BLaER1 (cell line): ENCODE results near the gene CHDH.
A peak's percentile ranks its signal among the peaks of the same experiment; 100 is the strongest.

Source experiments
- H3K27ac ChIP-seq: shearing (Covaris generic); formaldehyde crosslinking; 2 replicates; pipeline ENCODE4 v1.8.1; 2022
- H3K27me3 ChIP-seq: shearing (Covaris generic); formaldehyde crosslinking; 2 replicates; pipeline ENCODE4 v1.8.1; 2022
- H3K36me3 ChIP-seq: shearing (Covaris generic); formaldehyde crosslinking; 2 replicates; pipeline ENCODE4 v1.8.1; 2022
- H3K4me1 ChIP-seq: shearing (Covaris generic); formaldehyde crosslinking; 2 replicates; pipeline ENCODE4 v1.8.1; 2022
- H3K4me2 ChIP-seq: shearing (Covaris generic); formaldehyde crosslinking; 2 replicates; pipeline ENCODE4 v1.8.1; 2022
- H3K4me3 ChIP-seq: shearing (Covaris generic); formaldehyde crosslinking; 2 replicates; pipeline ENCODE4 v1.8.1; 2022
- H3K9ac ChIP-seq: shearing (Covaris generic); formaldehyde crosslinking; 2 replicates; pipeline ENCODE4 v1.8.1; 2022
- H3K9me3 ChIP-seq: shearing (Covaris generic); formaldehyde crosslinking; 2 replicates; pipeline ENCODE4 v1.8.1; 2022
- H4K20me1 ChIP-seq: shearing (Covaris generic); formaldehyde crosslinking; 2 replicates; pipeline ENCODE4 v1.8.1; 2022
- Cebpa-rat ChIP-seq: shearing (Covaris generic); IDR thresholded peaks from 2 replicates; pipeline ENCODE4 v1.8.1; 2022

Gene CHDH

GRCh38 chr3:53881691-53882593 lies 35.7 kb upstream of the CHDH start, which contains the start of gene ACTR8:
ACTR8 (minus strand) TSS chr3:53882152; CDS start chr3:53882101, 51 bp downstream.
- H3K27ac ChIP-seq, result peak within 1 kb of the TSS; percentile 87
- H3K4me1 ChIP-seq, result peaks cover 19% of the 10 kb centered on the region
- no peaks in the 10 kb centered on the region for H3K27me3 ChIP-seq
- peak within 1 kb of the TSS; percentile 88 for H3K4me2 ChIP-seq
- H3K36me3 ChIP-seq, result peaks cover 71% of the 10 kb centered on the region
- no peaks in the 10 kb centered on the region for H3K9me3 ChIP-seq
- 0 out of 2 replicates have a peak, but pooled peaks cover 2% of the 10 kb centered on the region for H4K20me1 ChIP-seq
- TF ChIP-seq Cebpa-rat, result no peak
- peak within 1 kb of the TSS; percentile 81 for H3K4me3 ChIP-seq
- H3K9ac ChIP-seq, result peak within 1 kb of the TSS; percentile 91

- Histone ChIP-seq H3K4me2 (peak overlapping the region; percentile 88), H3K27ac (peak overlapping the region; percentile 87), H3K36me3 (peaks cover 73% of the 10 kb centered on the region), H3K4me3 (peak overlapping the region; percentile 81), H3K27me3 (no peaks in the 10 kb centered on the region), H3K4me1 (peaks cover 15% of the 10 kb centered on the region), H3K9me3 (no peaks in the 10 kb centered on the region), H4K20me1 (no peaks in the 10 kb centered on the region), H3K9ac (peak overlapping the region; percentile 91)
- no peak for TF ChIP-seq Cebpa-rat
Observed at GRCh38 chr3:53880396-53881345, 34.5 kb upstream of the CHDH start.

DNA sequence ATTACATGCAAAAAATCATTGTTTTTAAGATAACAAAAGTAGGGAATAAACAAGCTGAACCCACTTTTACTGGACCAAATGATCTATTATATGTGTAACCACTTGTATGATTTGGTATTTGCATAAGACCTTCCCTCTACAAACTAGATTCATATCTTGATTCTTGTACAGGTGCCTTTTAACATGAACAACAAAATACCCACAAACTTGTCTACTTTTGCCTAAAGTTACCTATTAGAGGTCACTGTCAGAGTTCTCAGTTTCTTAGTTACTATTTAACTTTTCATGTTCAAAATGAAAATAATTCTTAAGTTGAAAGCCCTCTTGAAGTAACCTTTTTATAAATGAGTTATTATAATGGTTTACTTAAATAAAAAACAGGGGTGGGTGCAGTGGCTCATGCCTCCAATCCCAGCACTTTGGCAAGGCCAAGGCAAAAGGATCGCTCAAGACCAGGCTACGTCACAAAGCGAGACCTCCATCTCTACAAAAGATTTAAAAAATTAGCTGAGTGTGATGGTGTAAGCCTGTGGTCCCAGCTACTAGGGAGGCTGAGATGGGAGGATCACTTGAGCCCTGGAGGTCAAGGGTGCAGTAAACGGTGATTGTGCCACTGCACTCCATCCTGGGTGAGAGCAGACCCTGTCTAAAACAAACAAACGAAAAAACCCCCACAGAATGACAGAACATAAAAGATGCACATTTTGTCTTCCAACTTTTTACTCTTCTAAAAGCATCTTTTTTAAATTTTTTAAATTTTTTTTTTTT lies 19.7 kb upstream of the CHDH start:
- Histone ChIP-seq H3K9ac (no peak overlapping the region), H3K4me3 (no peak overlapping the region), H3K27ac (no peak overlapping the region), H3K4me2 (no peak overlapping the region), H3K9me3 (no peaks in the 10 kb centered on the region), H3K4me1 (no peaks in the 10 kb centered on the region), H3K27me3 (no peaks in the 10 kb centered on the region), H3K36me3 (peaks cover 96% of the 10 kb centered on the region), H4K20me1 (no peaks in the 10 kb centered on the region)
- no peak for TF ChIP-seq Cebpa-rat

DNA sequence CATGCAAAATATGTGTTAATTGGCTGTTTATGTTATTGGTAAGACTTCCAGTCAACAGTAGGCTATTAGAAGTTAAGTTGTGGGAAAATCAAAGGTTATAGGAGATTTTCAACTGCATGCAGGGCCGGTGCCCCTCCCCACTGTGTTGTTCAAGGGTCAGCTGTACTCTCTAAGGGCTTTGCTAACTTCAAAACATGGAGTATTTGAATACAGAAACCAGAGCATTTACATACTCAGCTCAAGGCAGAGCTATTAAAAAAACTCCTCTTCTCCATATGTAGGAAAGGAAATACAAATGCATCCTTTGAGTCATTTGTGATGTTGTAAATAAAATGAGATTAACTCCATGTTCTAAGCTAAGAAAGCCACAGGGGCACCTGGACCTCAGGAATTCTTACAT lies 16.9 kb upstream of the CHDH start:
- H4K20me1 ChIP-seq, result no peaks in the 10 kb centered on the region
- H3K4me2 ChIP-seq, result no peak overlapping the region
- H3K27me3 ChIP-seq, result no peaks in the 10 kb centered on the region
- H3K27ac ChIP-seq, result no peak overlapping the region
- peaks cover 86% of the 10 kb centered on the region for H3K36me3 ChIP-seq
- H3K9ac ChIP-seq, result no peak overlapping the region
- no peaks in the 10 kb centered on the region for H3K9me3 ChIP-seq
- TF ChIP-seq Cebpa-rat, result no peak
- H3K4me1 ChIP-seq, result peaks cover 9% of the 10 kb centered on the region
- H3K4me3 ChIP-seq, result no peak overlapping the region

- Histone ChIP-seq H3K4me1 (peaks cover 16% of the 10 kb centered on the region), H3K27ac (no peak overlapping the region), H4K20me1 (no peaks in the 10 kb centered on the region), H3K4me3 (no peak overlapping the region), H3K4me2 (no peak overlapping the region), H3K9me3 (no peaks in the 10 kb centered on the region), H3K27me3 (no peaks in the 10 kb centered on the region), H3K36me3 (peaks cover 77% of the 10 kb centered on the region), H3K9ac (no peak overlapping the region)
- no peak for TF ChIP-seq Cebpa-rat
Observed at GRCh38 chr3:53862241-53862640, 16.0 kb upstream of the CHDH start.

DNA sequence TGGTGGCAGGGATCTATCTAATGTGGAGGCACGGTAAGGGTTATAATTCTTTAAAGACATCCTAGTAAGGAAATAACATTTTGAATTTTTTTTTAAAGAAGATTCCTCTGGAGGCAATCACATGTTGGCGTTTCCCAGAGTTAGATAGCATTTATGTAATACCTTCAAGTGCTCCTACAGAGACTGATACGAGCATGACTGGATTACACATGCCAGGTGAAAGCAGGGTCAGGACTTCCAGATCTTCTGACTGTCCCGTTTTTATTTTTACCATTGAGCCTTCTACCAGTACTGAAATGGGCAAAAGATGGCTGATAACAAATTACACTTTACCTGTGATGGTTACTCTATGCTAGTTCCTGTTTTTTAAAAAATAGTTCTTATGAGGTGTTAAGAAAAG lies 14.0 kb upstream of the CHDH start:
- H3K36me3 ChIP-seq, result peaks cover 60% of the 10 kb centered on the region
- no peaks in the 10 kb centered on the region for H4K20me1 ChIP-seq

DNA sequence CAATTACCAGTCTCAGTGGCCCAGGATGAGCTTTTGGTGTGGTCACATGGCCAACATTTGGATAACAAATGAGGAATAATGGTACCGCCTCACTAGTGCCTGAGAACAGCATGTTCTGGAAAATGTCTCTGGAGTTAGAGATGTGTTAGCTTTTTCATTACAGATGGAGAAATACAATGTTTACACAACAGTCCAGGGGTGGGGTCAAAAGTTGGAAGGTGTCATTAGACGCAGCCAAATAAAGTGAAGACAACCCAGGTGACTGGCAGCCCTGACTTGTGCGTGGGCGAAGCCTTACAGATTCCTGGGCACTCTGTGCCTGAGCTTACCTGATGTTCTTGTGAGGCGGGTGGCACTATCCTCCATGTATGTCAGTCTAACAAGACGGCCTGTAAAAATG lies 13.0 kb upstream of the CHDH start:
- H3K9ac ChIP-seq, result no peak overlapping the region
- no peak overlapping the region for H3K4me3 ChIP-seq
- H3K27me3 ChIP-seq, result no peaks in the 10 kb centered on the region
- peaks cover 50% of the 10 kb centered on the region for H3K36me3 ChIP-seq
- H3K27ac ChIP-seq, result no peak overlapping the region
- H3K9me3 ChIP-seq, result no peaks in the 10 kb centered on the region
- no peak overlapping the region for H3K4me2 ChIP-seq
- H4K20me1 ChIP-seq, result no peaks in the 10 kb centered on the region
- peaks cover 23% of the 10 kb centered on the region for H3K4me1 ChIP-seq
- TF ChIP-seq Cebpa-rat, result no peak

More for the DNA sequence above, 14.0 kb upstream of the CHDH start:
- Histone ChIP-seq H3K4me2 (no peak overlapping the region), H3K9me3 (no peaks in the 10 kb centered on the region), H3K4me1 (peaks cover 23% of the 10 kb centered on the region), H3K9ac (no peak overlapping the region), H3K4me3 (no peak overlapping the region), H3K27me3 (no peaks in the 10 kb centered on the region), H3K27ac (no peak overlapping the region)
- TF ChIP-seq Cebpa-rat, result no peak

DNA sequence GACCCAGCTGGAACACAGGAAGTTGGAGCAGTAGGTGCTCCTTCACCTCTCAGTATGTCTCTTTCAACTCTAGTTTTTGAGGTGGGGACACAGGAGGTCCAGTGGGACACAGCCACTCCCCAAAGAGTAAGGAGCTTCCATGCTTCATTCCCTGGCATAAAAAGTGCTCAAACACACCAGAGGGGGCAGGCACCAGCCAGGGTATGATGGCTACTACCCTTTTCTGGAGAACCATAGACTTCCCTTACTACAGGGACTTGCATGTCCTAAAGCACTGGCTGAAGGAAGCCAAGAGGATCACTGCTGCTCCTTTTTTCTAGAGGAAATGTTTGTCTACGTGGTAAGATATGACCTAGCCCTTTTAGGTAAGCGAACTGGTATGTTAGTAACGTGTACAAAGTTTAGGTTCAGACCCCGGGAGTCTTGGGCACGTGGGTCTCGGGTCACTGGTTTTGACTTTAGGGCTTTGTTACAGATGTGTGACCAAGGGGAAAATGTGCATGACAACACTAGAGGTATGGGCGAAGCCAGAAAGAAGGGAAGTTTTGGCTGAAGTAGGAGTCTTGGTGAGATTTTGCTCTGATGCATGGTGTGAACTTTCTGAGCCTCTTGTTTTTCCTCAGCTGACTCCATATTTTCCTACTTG lies 12.0 kb upstream of the CHDH start:
- peaks cover 23% of the 10 kb centered on the region for H3K4me1 ChIP-seq
- no peak for TF ChIP-seq Cebpa-rat
- H3K27me3 ChIP-seq, result no peaks in the 10 kb centered on the region
- H4K20me1 ChIP-seq, result no peaks in the 10 kb centered on the region
- no peak overlapping the region for H3K27ac ChIP-seq
- H3K4me2 ChIP-seq, result peak overlapping the region; percentile 16; the same call in 1 of the 2 replicates
- peaks cover 40% of the 10 kb centered on the region for H3K36me3 ChIP-seq
- H3K4me3 ChIP-seq, result no peak overlapping the region
- no peak overlapping the region for H3K9ac ChIP-seq
- no peaks in the 10 kb centered on the region for H3K9me3 ChIP-seq

DNA sequence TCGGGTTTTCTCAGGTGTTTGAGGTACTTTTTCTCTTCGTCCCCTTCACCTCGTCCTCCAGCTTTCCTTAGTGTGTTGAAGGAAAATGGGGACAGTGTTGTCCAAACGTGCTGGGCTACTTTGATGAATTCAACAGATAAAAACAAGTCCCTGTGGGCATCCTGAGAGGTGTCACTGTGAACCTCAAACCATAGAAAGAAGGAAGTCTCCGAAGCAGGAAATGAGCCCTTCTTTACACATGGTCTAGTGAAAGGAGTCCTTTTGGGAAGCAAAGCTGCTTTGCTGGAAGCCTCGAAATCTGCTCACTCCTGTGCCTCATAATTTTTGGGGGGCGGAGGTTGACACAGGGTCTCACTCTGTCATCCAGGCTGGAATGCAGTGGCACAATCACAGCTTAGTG lies 10.7 kb upstream of the CHDH start:
- Histone ChIP-seq H3K9me3 (no peaks in the 10 kb centered on the region), H4K20me1 (no peaks in the 10 kb centered on the region), H3K4me1 (peaks cover 23% of the 10 kb centered on the region), H3K9ac (no peak overlapping the region), H3K4me3 (no peak overlapping the region), H3K4me2 (peak overlapping the region; percentile 20; the same call in 1 of the 2 replicates), H3K36me3 (peaks cover 28% of the 10 kb centered on the region), H3K27me3 (no peaks in the 10 kb centered on the region), H3K27ac (no peak overlapping the region)
- no peak for TF ChIP-seq Cebpa-rat
